ENCODE measurements around the gene ARHGEF3. TPM values are rescaled to one million over a fixed set of nuclear protein-coding genes. Genes with fewer than 3 reads are reported as not detected.

Gene ARHGEF3
- total RNA-seq, 1 experiment from 2014 or later, result 7.9 TPM

GRCh38 chr3:56742887-56743286 lies 58.9 kb downstream of the ARHGEF3 start (continued):
- TF ChIP-seq ZNF416 (CRISPR knock-in tag; IDR thresholded peaks at IDR 0.05) (no peak), HMGXB4 (CRISPR knock-in tag; IDR thresholded peaks at IDR 0.05) (no peak), GRHL2 (CRISPR knock-in tag; IDR thresholded peaks at IDR 0.05; ENCODE audit: insufficient replicate concordance, severe bottlenecking) (no peak), FOXP1 (CRISPR knock-in tag; IDR thresholded peaks at IDR 0.05; ENCODE audit: borderline replicate concordance) (no peak), GABPB1 (CRISPR knock-in tag; IDR thresholded peaks at IDR 0.05) (no peak), GTF2I (CRISPR knock-in tag; conservative IDR thresholded peaks at IDR 0.05) (no peak), USF1 (CRISPR knock-in tag; IDR thresholded peaks at IDR 0.05) (no peak), TCF7 (CRISPR knock-in tag; IDR thresholded peaks at IDR 0.05; ENCODE audit: low read depth) (no peak), TEAD4 (CRISPR knock-in tag; IDR thresholded peaks at IDR 0.05) (no peak)

- ChIA-PET CTCF (interaction anchor here (0.7 kb wide), 1 partner anchor 294 kb away, joined by 4 read pairs; no protein-coding TSS in a partner anchor), POLR2A (no interaction called here)
- DNase-seq (ENCODE audit: low spot score) (no peak), ATAC-seq (no peak)
- no peaks in the 10 kb centered on the region for H3K36me3 Mint-ChIP-seq
- H3K9me3 Mint-ChIP-seq, result no peaks in the 10 kb centered on the region
- H3K27ac Mint-ChIP-seq, result no peak overlapping the region
- no peak overlapping the region for H3K4me3 Mint-ChIP-seq
- H3K27me3 Mint-ChIP-seq (ENCODE audit: low read depth), result no peaks in the 10 kb centered on the region
- H3K4me1 Mint-ChIP-seq, result no peaks in the 10 kb centered on the region
- TF ChIP-seq ZNF263 (CRISPR knock-in tag; IDR thresholded peaks at IDR 0.05; ENCODE audit: low read depth) (no peak), ZNF671 (CRISPR knock-in tag; IDR thresholded peaks at IDR 0.05) (no peak), ATF3 (CRISPR knock-in tag; conservative IDR thresholded peaks at IDR 0.05) (no peak), ZNF512 (CRISPR knock-in tag; IDR thresholded peaks at IDR 0.05; ENCODE audit: borderline replicate concordance) (no peak), ZNF232 (CRISPR knock-in tag; IDR thresholded peaks at IDR 0.05) (no peak), ZNF532 (CRISPR knock-in tag; IDR thresholded peaks at IDR 0.05; ENCODE audit: borderline replicate concordance) (no peak), ZNF425 (CRISPR knock-in tag; conservative IDR thresholded peaks at IDR 0.05) (no peak), NR1H2 (CRISPR knock-in tag; IDR thresholded peaks at IDR 0.05) (no peak), MXD4 (CRISPR knock-in tag; IDR thresholded peaks at IDR 0.05; ENCODE audit: borderline replicate concordance) (no peak), E2F1 (CRISPR knock-in tag; IDR thresholded peaks at IDR 0.05) (no peak), SOX15 (CRISPR knock-in tag; IDR thresholded peaks at IDR 0.05) (no peak), PRDM15 (CRISPR knock-in tag; IDR thresholded peaks at IDR 0.05) (no peak), JUN (CRISPR knock-in tag; IDR thresholded peaks at IDR 0.05) (no peak)
Measured at GRCh38 chr3:56739036-56739435, 62.7 kb downstream of the ARHGEF3 start.

All from WTC11 (cell line).